K562 (cell line): ENCODE results near the gene ELF2. TPM values are rescaled to one million over a fixed set of nuclear protein-coding genes. Genes with fewer than 3 reads are reported as not detected.

Experiments used
- ATF6 ChIP-seq: sonication (generic); formaldehyde crosslinking; IDR thresholded peaks from 2 replicates; pipeline ENCODE4 v1.4.0; 2020; ENCODE audit warnings: mild to moderate bottlenecking, missing genetic modification reagents
- CTCF ChIP-seq, 3 experiments: IDR thresholded peaks in 2 of 3; conservative IDR thresholded peaks in 1 of 3; 2 replicates each; pipeline ENCODE4 v1.5.1; 2011 to 2012; ENCODE audit warnings: low read length in 3 of 3, mild to moderate bottlenecking in 3 of 3, control low read depth in 2 of 3, improper control_type of control experiment in 1 of 3, inconsistent platforms in 1 of 3, low read depth in 1 of 3, mixed read lengths in 1 of 3, moderate library complexity in 1 of 3; ENCODE audit not compliant: insufficient read depth in 2 of 3
- FUS ChIP-seq: fragments of 200-400 bp; formaldehyde crosslinking; optimal IDR thresholded peaks from 2 replicates; pipeline ENCODE3; 2017; ENCODE audit warnings: low read depth, low read length
- KAT2B ChIP-seq: IDR thresholded peaks from one replicate; pipeline ENCODE4 v1.6.1; 2012; ENCODE audit warnings: low read depth, mild to moderate bottlenecking, control low read depth, inconsistent platforms, low read length, moderate library complexity
- L3MBTL2 ChIP-seq: fragments of 450-650 bp; IDR thresholded peaks from 2 replicates; pipeline ENCODE4 v1.6.1; 2016; ENCODE audit warnings: mild to moderate bottlenecking, moderate library complexity
- MGA ChIP-seq: fragments of 450-650 bp; IDR thresholded peaks from 2 replicates; pipeline ENCODE4 v1.6.1; 2016; ENCODE audit warnings: mild to moderate bottlenecking, moderate library complexity
- NFXL1 ChIP-seq: fragments of 450-650 bp; formaldehyde crosslinking; IDR thresholded peaks from 2 replicates; pipeline ENCODE4 v1.4.0; 2021; ENCODE audit warnings: mild to moderate bottlenecking
- ZBTB17 ChIP-seq: fragments of 450-650 bp; formaldehyde crosslinking; IDR thresholded peaks from 2 replicates; pipeline ENCODE4 v1.4.0; 2020; ENCODE audit warnings: mild to moderate bottlenecking
- ZNF445 ChIP-seq: fragments of 250-450 bp; sonication (Bioruptor Pico); IDR thresholded peaks from 2 replicates; pipeline ENCODE4 v1.4.0; 2020; ENCODE audit warnings: low read depth, mild to moderate bottlenecking, moderate library complexity
- ZNF79 ChIP-seq: fragments of 250-450 bp; sonication (Bioruptor Pico); IDR thresholded peaks from 2 replicates; pipeline ENCODE4 v1.4.0; 2020; ENCODE audit warnings: low read depth, mild to moderate bottlenecking, moderate library complexity
- polyA plus RNA-seq, 8 experiments: library from polyadenylated mRNA; depleted of rRNA in 4 of 8; stranded (reverse) in 5 of 8; unstranded in 3 of 8; fragments of >200 nt; fragmentation: Nextera tagmentation in 2 of 8; fragmentation: Illumina TruSeq in 1 of 8; extraction: Ambion mirVana in 2 of 8; extraction: Trizol in 1 of 8; gene quantifications; 2 replicates each; pipeline versions ENCODE4 v1.2.1 to v1.2.3, GENCODE V29; 2011 to 2014; ENCODE audit warnings: inconsistent platforms in 1 of 8, missing spikeins in 1 of 8
- total RNA-seq, 7 experiments: library from RNA; depleted of rRNA in 6 of 7; stranded (reverse); fragments of >200 nt in 6 of 7; fragmentation: Illumina TruSeq in 2 of 7; extraction: Trizol in 2 of 7; gene quantifications; 2 replicates each; pipeline versions ENCODE4 v1.2.1 to v1.2.3, GENCODE V29; 2011 to 2021; ENCODE audit warnings: low replicate concordance in 1 of 7

The ELF2 gene
- total and polyA plus RNA-seq, 9 of the 15 experiments (the other 6 are each of a cell fraction or from before 2014, with no cell fraction given) = 9.4 to 58.7 (median 41.6) TPM

GRCh38 chr4:139015269-139015947, 161.6 kb downstream of the ELF2 start, which contains the start of gene NOCT (continued):
- peak; percentile 89 for TF ChIP-seq MGA
- TF ChIP-seq ZNF445 = no peak
- TF ChIP-seq FUS = peak; percentile 75
- TF ChIP-seq ZBTB17 = no peak
- TF ChIP-seq CTCF (IDR thresholded peaks at IDR 0.05 in 2 of 3, conservative IDR thresholded peaks at IDR 0.05 in 1 of 3; ENCODE audit: insufficient read depth in 2 of 3, low read depth in 1 of 3, low read length in 3 of 3) = peak in 1 of 3 experiments; percentile 4; a peak in 1 of 6 replicates
- TF ChIP-seq ATF6 (CRISPR knock-in tag) = 0 out of 2 replicates have a peak, but pooled peaks have one; percentile 13
- TF ChIP-seq ZNF79 (CRISPR knock-in tag) = no peak
- no peak for TF ChIP-seq KAT2B
- no peak for TF ChIP-seq NFXL1 (CRISPR knock-in tag)
- peak; percentile 93 for TF ChIP-seq L3MBTL2
